WTC11 (cell line): ENCODE data around the gene PARM1. TPM values are rescaled to one million over a fixed set of nuclear protein-coding genes. Genes with fewer than 3 reads are reported as not detected.

ENCODE experiments used
- ATAC-seq: fragments of 200-7000 bp; cut with Tn5 transposase; 2 replicates; pipeline ENCODE4 v1.10.0; 2021; ENCODE audit warnings: mild to moderate bottlenecking, moderate library complexity
- CTCF ChIA-PET: fragments of 300-600 bp; sonication (Branson Sonifier 250); formaldehyde crosslinking; loops from one replicate; lab custom pipeline; 2021; ENCODE audit warnings: antibody characterized with exemption; lab: Charles Lee
- POLR2A ChIA-PET: fragments of 350-600 bp; sonication (Branson Sonifier 250); formaldehyde crosslinking; loops from one replicate; lab custom pipeline; 2021; ENCODE audit warnings: antibody characterized with exemption; lab: Charles Lee
- DNase-seq: peaks from one replicate; pipeline ENCODE4 v3.0.0; 2021; ENCODE audit warnings: low spot score
- H3K27ac Mint-ChIP-seq: 2 replicates; pipeline ENCODE4 v1.8.0; 2021; ENCODE audit warnings: mixed read lengths
- H3K27me3 Mint-ChIP-seq: 2 replicates; pipeline ENCODE4 v1.8.0; 2021; ENCODE audit warnings: low read depth, mild to moderate bottlenecking, moderate library complexity, mixed read lengths
- H3K36me3 Mint-ChIP-seq: 2 replicates; pipeline ENCODE4 v1.8.0; 2021; ENCODE audit warnings: mixed read lengths
- H3K4me1 Mint-ChIP-seq: 2 replicates; pipeline ENCODE4 v1.8.0; 2022; ENCODE audit warnings: mixed read lengths
- H3K4me3 Mint-ChIP-seq: 2 replicates; pipeline ENCODE4 v1.8.0; 2021; ENCODE audit warnings: mild to moderate bottlenecking, moderate library complexity, mixed read lengths
- H3K9me3 Mint-ChIP-seq: 2 replicates; pipeline ENCODE4 v1.8.0; 2021; ENCODE audit warnings: mixed read lengths
- ATF1 ChIP-seq: sonication (generic); formaldehyde crosslinking; IDR thresholded peaks from 2 replicates; pipeline ENCODE4 v1.8.1; 2023; ENCODE audit warnings: mild to moderate bottlenecking, moderate library complexity, missing genetic modification reagents
- ELF4 ChIP-seq: sonication (generic); formaldehyde crosslinking; IDR thresholded peaks from 2 replicates; pipeline ENCODE4 v1.8.1; 2022; ENCODE audit warnings: low read depth, mild to moderate bottlenecking, moderate library complexity, missing genetic modification reagents
- HMGA2 ChIP-seq: fragments of 250-450 bp; sonication (Bioruptor Pico); IDR thresholded peaks from 2 replicates; pipeline ENCODE4 v1.4.0; 2021; ENCODE audit warnings: mild to moderate bottlenecking, moderate library complexity
- KAT7 ChIP-seq: sonication (generic); formaldehyde crosslinking; IDR thresholded peaks from 2 replicates; pipeline ENCODE4 v1.8.1; 2023; ENCODE audit warnings: missing genetic modification reagents, mild to moderate bottlenecking, borderline replicate concordance
- MYBL2 ChIP-seq: sonication (generic); formaldehyde crosslinking; IDR thresholded peaks from 2 replicates; pipeline ENCODE4 v1.8.1; 2023; ENCODE audit warnings: mild to moderate bottlenecking, moderate library complexity, missing genetic modification reagents
- NFE2L1 ChIP-seq: sonication (generic); formaldehyde crosslinking; IDR thresholded peaks from 2 replicates; pipeline ENCODE4 v1.8.1; 2023; ENCODE audit warnings: missing genetic modification reagents
- NFYB ChIP-seq: sonication (generic); formaldehyde crosslinking; conservative IDR thresholded peaks from 2 replicates; pipeline ENCODE4 v1.8.0; 2022; ENCODE audit warnings: low read depth, missing genetic modification reagents
- SMAD4 ChIP-seq: sonication (generic); formaldehyde crosslinking; IDR thresholded peaks from 2 replicates; pipeline ENCODE4 v1.8.0; 2022; ENCODE audit warnings: mild to moderate bottlenecking, missing genetic modification reagents
- TEAD1 ChIP-seq: sonication (generic); formaldehyde crosslinking; IDR thresholded peaks from 2 replicates; pipeline ENCODE4 v1.8.0; 2022; ENCODE audit warnings: mild to moderate bottlenecking, missing genetic modification reagents
- TP53 ChIP-seq: sonication (generic); formaldehyde crosslinking; IDR thresholded peaks from 2 replicates; pipeline ENCODE4 v1.8.1; 2023; ENCODE audit warnings: mild to moderate bottlenecking, missing genetic modification reagents
- ZNF219 ChIP-seq: sonication (generic); formaldehyde crosslinking; IDR thresholded peaks from 2 replicates; pipeline ENCODE4 v1.8.0; 2023; ENCODE audit warnings: missing genetic modification reagents, mild to moderate bottlenecking, borderline replicate concordance
- ZNF263 ChIP-seq: sonication (generic); formaldehyde crosslinking; IDR thresholded peaks from 2 replicates; pipeline ENCODE4 v1.8.1; 2022; ENCODE audit warnings: low read depth, mild to moderate bottlenecking, moderate library complexity, missing genetic modification reagents
- ZNF317 ChIP-seq: sonication (generic); formaldehyde crosslinking; IDR thresholded peaks from 2 replicates; pipeline ENCODE4 v1.8.1; 2023; ENCODE audit warnings: low read depth, mild to moderate bottlenecking, moderate library complexity, missing genetic modification reagents, borderline replicate concordance
- ZNF423 ChIP-seq: fragments of 250-450 bp; sonication (Bioruptor Pico); IDR thresholded peaks from 2 replicates; pipeline ENCODE4 v2.1.2; 2022; ENCODE audit warnings: mild to moderate bottlenecking, moderate library complexity
- ZNF671 ChIP-seq: fragments of 250-450 bp; sonication (Bioruptor Pico); IDR thresholded peaks from 2 replicates; pipeline ENCODE4 v1.8.0; 2021; ENCODE audit warnings: mild to moderate bottlenecking
- total RNA-seq: library from RNA; stranded (reverse); gene quantifications from 3 replicates; pipeline ENCODE4 v1.2.3, GENCODE V29; 2021
- TF ChIP-seq, protein P1 (sequence below): sonication (generic); formaldehyde crosslinking; conservative IDR thresholded peaks from 2 replicates; pipeline ENCODE4 v1.8.1; 2023; ENCODE audit warnings: mild to moderate bottlenecking, low read depth, missing genetic modification reagents, moderate library complexity
- TF ChIP-seq, protein P2 (sequence below): sonication (generic); formaldehyde crosslinking; IDR thresholded peaks from 2 replicates; pipeline ENCODE4 v1.8.1; 2022; ENCODE audit warnings: missing genetic modification reagents, borderline replicate concordance
- TF ChIP-seq, protein P3 (sequence below): sonication (generic); formaldehyde crosslinking; IDR thresholded peaks from 2 replicates; pipeline ENCODE4 v1.8.1; 2023; ENCODE audit warnings: mild to moderate bottlenecking, missing genetic modification reagents, moderate library complexity
- TF ChIP-seq, protein P4 (sequence below): sonication (generic); formaldehyde crosslinking; IDR thresholded peaks from 2 replicates; pipeline ENCODE4 v1.8.0; 2023; ENCODE audit warnings: missing genetic modification reagents, mild to moderate bottlenecking, borderline replicate concordance
- TF ChIP-seq, protein P5 (sequence below): sonication (generic); formaldehyde crosslinking; IDR thresholded peaks from 2 replicates; pipeline ENCODE4 v1.8.1; 2023; ENCODE audit warnings: mild to moderate bottlenecking, missing genetic modification reagents

The PARM1 gene
- total RNA-seq, 1 experiment from 2014 or later: 6.3 TPM

DNA sequence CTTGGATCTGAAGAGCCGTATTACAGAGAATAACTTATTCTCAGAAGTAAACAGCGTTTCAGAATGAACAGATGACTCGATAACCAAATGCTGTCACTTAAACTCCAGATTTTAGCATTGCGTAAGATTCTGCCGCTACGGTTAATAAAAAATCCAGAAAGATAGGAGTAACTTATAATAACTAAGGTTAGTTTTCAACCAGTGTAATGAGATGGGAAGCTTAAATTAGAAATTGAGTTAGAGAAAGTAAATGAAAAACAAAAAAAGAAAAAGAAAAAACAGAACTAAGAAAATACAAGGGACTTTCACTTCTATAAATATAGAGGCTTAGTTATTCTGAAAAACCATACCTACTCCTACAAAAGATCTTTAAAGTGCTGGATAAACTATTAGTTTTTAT, 13.1 kb upstream of the PARM1 start:
- Mint-ChIP-seq H3K27me3 (no peaks in the 10 kb centered on the region), H3K9me3 (peaks cover 8% of the 10 kb centered on the region), H3K4me1 (0 out of 2 replicates have a peak, but pooled peaks cover 3% of the 10 kb centered on the region), H3K27ac (no peak overlapping the region), H3K4me3 (no peak overlapping the region)
- no peak for DNase-seq
- ChIA-PET POLR2A (no interaction called here), CTCF (no interaction called here)
- TF ChIP-seq NFYB (no peak), TEAD1 (no peak), ZNF317 (no peak), ATF1 (no peak), TP53 (CRISPR knock-in tag) (no peak), MYBL2 (CRISPR knock-in tag) (no peak), ZNF671 (CRISPR knock-in tag) (no peak), ELF4 (CRISPR knock-in tag) (no peak)
- TF ChIP-seq, protein P1, sequence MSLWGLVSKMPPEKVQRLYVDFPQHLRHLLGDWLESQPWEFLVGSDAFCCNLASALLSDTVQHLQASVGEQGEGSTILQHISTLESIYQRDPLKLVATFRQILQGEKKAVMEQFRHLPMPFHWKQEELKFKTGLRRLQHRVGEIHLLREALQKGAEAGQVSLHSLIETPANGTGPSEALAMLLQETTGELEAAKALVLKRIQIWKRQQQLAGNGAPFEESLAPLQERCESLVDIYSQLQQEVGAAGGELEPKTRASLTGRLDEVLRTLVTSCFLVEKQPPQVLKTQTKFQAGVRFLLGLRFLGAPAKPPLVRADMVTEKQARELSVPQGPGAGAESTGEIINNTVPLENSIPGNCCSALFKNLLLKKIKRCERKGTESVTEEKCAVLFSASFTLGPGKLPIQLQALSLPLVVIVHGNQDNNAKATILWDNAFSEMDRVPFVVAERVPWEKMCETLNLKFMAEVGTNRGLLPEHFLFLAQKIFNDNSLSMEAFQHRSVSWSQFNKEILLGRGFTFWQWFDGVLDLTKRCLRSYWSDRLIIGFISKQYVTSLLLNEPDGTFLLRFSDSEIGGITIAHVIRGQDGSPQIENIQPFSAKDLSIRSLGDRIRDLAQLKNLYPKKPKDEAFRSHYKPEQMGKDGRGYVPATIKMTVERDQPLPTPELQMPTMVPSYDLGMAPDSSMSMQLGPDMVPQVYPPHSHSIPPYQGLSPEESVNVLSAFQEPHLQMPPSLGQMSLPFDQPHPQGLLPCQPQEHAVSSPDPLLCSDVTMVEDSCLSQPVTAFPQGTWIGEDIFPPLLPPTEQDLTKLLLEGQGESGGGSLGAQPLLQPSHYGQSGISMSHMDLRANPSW: no peak
- TF ChIP-seq, protein P2, sequence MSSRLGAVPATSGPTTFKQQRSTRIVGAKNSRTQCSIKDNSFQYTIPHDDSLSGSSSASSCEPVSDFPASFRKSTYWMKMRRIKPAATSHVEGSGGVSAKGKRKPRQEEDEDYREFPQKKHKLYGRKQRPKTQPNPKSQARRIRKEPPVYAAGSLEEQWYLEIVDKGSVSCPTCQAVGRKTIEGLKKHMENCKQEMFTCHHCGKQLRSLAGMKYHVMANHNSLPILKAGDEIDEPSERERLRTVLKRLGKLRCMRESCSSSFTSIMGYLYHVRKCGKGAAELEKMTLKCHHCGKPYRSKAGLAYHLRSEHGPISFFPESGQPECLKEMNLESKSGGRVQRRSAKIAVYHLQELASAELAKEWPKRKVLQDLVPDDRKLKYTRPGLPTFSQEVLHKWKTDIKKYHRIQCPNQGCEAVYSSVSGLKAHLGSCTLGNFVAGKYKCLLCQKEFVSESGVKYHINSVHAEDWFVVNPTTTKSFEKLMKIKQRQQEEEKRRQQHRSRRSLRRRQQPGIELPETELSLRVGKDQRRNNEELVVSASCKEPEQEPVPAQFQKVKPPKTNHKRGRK: no peak
- TF ChIP-seq, protein P3, sequence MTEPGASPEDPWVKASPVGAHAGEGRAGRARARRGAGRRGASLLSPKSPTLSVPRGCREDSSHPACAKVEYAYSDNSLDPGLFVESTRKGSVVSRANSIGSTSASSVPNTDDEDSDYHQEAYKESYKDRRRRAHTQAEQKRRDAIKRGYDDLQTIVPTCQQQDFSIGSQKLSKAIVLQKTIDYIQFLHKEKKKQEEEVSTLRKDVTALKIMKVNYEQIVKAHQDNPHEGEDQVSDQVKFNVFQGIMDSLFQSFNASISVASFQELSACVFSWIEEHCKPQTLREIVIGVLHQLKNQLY (CRISPR knock-in tag): no peak
- TF ChIP-seq, all 79 proteins: peak for 0
- no peak for ATAC-seq
- H3K36me3 Mint-ChIP-seq: peaks cover 4% of the 10 kb centered on the region; the same call in 1 of the 2 replicates

DNA sequence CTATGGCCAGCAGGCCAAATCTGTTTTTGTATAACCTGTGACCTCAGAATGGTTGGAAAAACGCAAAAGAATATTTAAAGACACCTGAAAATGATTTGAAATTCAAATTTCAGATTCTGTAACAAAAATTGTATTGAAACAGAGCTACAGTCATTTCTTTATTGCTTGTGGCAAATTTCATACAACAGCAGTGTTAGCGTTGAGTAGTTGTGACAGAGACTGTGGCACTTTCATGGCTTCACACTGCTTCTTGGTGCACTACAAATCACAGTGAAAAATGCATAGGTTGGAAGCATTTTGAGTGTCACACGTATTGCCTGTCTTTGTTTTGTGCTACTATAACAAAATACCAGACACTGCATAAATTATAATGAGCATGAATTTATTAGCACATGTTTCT, 12.2 kb upstream of the PARM1 start:
- ATAC-seq (no peak), DNase-seq (no peak)
- Mint-ChIP-seq H3K4me1 (peaks cover 6% of the 10 kb centered on the region), H3K27me3 (no peaks in the 10 kb centered on the region)
- POLR2A ChIA-PET: no interaction called here
- TF ChIP-seq SMAD4: no peak
- TF ChIP-seq KAT7: no peak
- no peak for TF ChIP-seq ZNF219 (CRISPR knock-in tag)
- TF ChIP-seq TP53 (CRISPR knock-in tag): no peak
- TF ChIP-seq, all 79 proteins: peak for 0
- CTCF ChIA-PET: no interaction called here
- H3K9me3 Mint-ChIP-seq: no peaks in the 10 kb centered on the region
- H3K4me3 Mint-ChIP-seq: no peak overlapping the region
- H3K36me3 Mint-ChIP-seq: no peaks in the 10 kb centered on the region
- no peak overlapping the region for H3K27ac Mint-ChIP-seq

DNA sequence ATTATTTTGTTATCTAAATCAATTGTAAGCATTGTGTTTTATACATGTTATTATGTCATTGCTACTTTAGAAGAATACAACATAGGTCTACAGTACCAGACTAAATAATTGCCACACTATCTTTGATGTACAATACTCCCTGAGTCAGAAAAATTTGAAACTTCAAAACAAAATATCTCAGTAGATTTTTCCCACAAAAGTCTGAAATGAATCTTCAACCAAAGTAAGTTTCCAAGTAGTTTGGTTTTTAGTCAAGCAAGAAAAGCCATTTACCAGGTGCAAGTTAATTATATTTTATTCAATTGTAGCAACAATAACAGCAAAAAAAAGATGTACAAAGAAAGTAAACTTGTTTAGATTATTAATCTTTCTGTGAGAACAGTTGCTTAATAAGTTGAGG, 11.4 kb upstream of the PARM1 start:
- no peak overlapping the region for H3K27ac Mint-ChIP-seq

DNA sequence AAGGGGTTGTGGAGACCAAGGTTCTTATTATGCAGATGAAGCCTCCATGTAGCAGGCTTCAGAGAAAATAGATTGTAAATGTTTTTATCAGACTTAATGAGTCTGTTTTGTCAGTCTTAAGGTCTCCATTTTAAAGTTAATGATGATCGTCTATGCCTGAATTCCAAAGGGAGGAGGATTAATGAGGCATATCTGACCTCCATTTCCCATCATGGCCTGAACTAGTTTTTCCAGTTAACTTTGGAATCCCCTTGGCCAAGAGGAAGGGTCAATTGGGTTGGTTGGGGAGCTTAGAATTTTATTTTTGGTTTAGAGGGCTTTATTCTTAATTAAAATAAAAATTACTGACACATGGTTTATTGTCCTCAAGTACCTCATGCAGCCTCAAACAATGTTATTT, 6.9 kb upstream of the PARM1 start:
- CTCF ChIA-PET: no interaction called here
- H3K4me1 Mint-ChIP-seq: peaks cover 28% of the 10 kb centered on the region
- ATAC-seq (peak; percentile 69), DNase-seq (no peak)
- H3K27me3 Mint-ChIP-seq: no peaks in the 10 kb centered on the region
- no peak overlapping the region for H3K4me3 Mint-ChIP-seq
- H3K36me3 Mint-ChIP-seq: no peaks in the 10 kb centered on the region
- peaks cover 9% of the 10 kb centered on the region; the same call in 1 of the 2 replicates for H3K9me3 Mint-ChIP-seq
- POLR2A ChIA-PET: no interaction called here
- H3K27ac Mint-ChIP-seq: no peak overlapping the region
- TF ChIP-seq, protein P4, sequence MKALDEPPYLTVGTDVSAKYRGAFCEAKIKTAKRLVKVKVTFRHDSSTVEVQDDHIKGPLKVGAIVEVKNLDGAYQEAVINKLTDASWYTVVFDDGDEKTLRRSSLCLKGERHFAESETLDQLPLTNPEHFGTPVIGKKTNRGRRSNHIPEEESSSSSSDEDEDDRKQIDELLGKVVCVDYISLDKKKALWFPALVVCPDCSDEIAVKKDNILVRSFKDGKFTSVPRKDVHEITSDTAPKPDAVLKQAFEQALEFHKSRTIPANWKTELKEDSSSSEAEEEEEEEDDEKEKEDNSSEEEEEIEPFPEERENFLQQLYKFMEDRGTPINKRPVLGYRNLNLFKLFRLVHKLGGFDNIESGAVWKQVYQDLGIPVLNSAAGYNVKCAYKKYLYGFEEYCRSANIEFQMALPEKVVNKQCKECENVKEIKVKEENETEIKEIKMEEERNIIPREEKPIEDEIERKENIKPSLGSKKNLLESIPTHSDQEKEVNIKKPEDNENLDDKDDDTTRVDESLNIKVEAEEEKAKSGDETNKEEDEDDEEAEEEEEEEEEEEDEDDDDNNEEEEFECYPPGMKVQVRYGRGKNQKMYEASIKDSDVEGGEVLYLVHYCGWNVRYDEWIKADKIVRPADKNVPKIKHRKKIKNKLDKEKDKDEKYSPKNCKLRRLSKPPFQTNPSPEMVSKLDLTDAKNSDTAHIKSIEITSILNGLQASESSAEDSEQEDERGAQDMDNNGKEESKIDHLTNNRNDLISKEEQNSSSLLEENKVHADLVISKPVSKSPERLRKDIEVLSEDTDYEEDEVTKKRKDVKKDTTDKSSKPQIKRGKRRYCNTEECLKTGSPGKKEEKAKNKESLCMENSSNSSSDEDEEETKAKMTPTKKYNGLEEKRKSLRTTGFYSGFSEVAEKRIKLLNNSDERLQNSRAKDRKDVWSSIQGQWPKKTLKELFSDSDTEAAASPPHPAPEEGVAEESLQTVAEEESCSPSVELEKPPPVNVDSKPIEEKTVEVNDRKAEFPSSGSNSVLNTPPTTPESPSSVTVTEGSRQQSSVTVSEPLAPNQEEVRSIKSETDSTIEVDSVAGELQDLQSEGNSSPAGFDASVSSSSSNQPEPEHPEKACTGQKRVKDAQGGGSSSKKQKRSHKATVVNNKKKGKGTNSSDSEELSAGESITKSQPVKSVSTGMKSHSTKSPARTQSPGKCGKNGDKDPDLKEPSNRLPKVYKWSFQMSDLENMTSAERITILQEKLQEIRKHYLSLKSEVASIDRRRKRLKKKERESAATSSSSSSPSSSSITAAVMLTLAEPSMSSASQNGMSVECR (CRISPR knock-in tag): no peak
- TF ChIP-seq, protein P5, sequence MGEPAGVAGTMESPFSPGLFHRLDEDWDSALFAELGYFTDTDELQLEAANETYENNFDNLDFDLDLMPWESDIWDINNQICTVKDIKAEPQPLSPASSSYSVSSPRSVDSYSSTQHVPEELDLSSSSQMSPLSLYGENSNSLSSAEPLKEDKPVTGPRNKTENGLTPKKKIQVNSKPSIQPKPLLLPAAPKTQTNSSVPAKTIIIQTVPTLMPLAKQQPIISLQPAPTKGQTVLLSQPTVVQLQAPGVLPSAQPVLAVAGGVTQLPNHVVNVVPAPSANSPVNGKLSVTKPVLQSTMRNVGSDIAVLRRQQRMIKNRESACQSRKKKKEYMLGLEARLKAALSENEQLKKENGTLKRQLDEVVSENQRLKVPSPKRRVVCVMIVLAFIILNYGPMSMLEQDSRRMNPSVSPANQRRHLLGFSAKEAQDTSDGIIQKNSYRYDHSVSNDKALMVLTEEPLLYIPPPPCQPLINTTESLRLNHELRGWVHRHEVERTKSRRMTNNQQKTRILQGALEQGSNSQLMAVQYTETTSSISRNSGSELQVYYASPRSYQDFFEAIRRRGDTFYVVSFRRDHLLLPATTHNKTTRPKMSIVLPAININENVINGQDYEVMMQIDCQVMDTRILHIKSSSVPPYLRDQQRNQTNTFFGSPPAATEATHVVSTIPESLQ: no peak

More for the DNA sequence above, 11.4 kb upstream of the PARM1 start:
- POLR2A ChIA-PET: no interaction called here
- TF ChIP-seq NFE2L1 (no peak), ZNF423 (CRISPR knock-in tag) (no peak), SMAD4 (no peak), ZNF263 (no peak), HMGA2 (no peak)
- CTCF ChIA-PET: no interaction called here
- no peaks in the 10 kb centered on the region for H3K36me3 Mint-ChIP-seq
- DNase-seq (no peak), ATAC-seq (no peak)
- H3K4me1 Mint-ChIP-seq: peaks cover 14% of the 10 kb centered on the region
- no peaks in the 10 kb centered on the region for H3K9me3 Mint-ChIP-seq
- no peaks in the 10 kb centered on the region for H3K27me3 Mint-ChIP-seq
- H3K4me3 Mint-ChIP-seq: no peak overlapping the region
